AG10803 (cell line): ENCODE measurements around the gene HAX1.

Experiments
- DNase-seq: peaks from one replicate; pipeline ENCODE4 v3.0.0; 2010; ENCODE audit warnings: low read depth
- H3K4me3 ChIP-seq: 2 replicates; pipeline ENCODE4 v1.5.1; 2011; ENCODE audit warnings: mild to moderate bottlenecking, low read length, control low read depth
- CTCF ChIP-seq: conservative IDR thresholded peaks from 2 replicates; pipeline ENCODE4 v1.5.1; 2011; ENCODE audit warnings: mild to moderate bottlenecking, low read length, control low read depth, inconsistent platforms

The HAX1 gene

GRCh38 chr1:154324669-154325582, 52.5 kb downstream of the HAX1 start, which contains the start of gene ATP8B2:
Gene ATP8B2 (plus strand): TSS chr1:154325525. CDS start chr1:154328142, 2,617 bp downstream.
- TF ChIP-seq CTCF = peak; percentile 84
- peak; percentile 65 for DNase-seq
- H3K4me3 ChIP-seq = peak within 1 kb of the TSS; percentile 97
